ENCODE results near the gene AMPH. TPM values are rescaled to one million over a fixed set of nuclear protein-coding genes. Genes with fewer than 3 reads are reported as not detected.
"Not testable (repeated sequence)": the region's sequence is repeated elsewhere in the genome, so short reads cannot be mapped to it uniquely, and the experiment has no call there.

Gene AMPH
- total RNA-seq, 1 experiment from 2014 or later: not detected

- H2AFZ ChIP-seq (ENCODE audit: low read length): no peak overlapping the region
- no peak overlapping the region for H3K4me3 ChIP-seq (ENCODE audit: low read length)
- no peak overlapping the region for H3K9ac ChIP-seq (ENCODE audit: low read length)
- no peak overlapping the region for H3K27ac ChIP-seq (ENCODE audit: low read length)
- no peaks in the 10 kb centered on the region for H3K4me1 ChIP-seq (ENCODE audit: low read length)
- no peak overlapping the region for H3K4me2 ChIP-seq (ENCODE audit: low read depth, low read length, poor library complexity, severe bottlenecking)
- H3K27me3 ChIP-seq (ENCODE audit: low read length): no peaks in the 10 kb centered on the region
- no peaks in the 10 kb centered on the region for H3K79me2 ChIP-seq (ENCODE audit: low read length)
- H4K20me1 ChIP-seq (ENCODE audit: insufficient read depth, low read depth, low read length): no peaks in the 10 kb centered on the region
- H3K9me3 ChIP-seq (ENCODE audit: low read length): no peaks in the 10 kb centered on the region
- H3K36me3 ChIP-seq (ENCODE audit: insufficient read depth, low read length): no peaks in the 10 kb centered on the region
- H3K9me2 ChIP-seq (replicated peaks; ENCODE audit: insufficient read depth, low read length): no peaks in the 10 kb centered on the region
- DNase-seq: no peak
Measured at GRCh38 chr7:38600741-38601140, 30.4 kb downstream of the AMPH start.

- no peak for DNase-seq
- no peaks in the 10 kb centered on the region for H3K4me1 ChIP-seq (ENCODE audit: low read length)
- H3K9ac ChIP-seq (ENCODE audit: low read length): no peak overlapping the region
- no peaks in the 10 kb centered on the region for H4K20me1 ChIP-seq (ENCODE audit: insufficient read depth, low read depth, low read length)
- no peak overlapping the region for H3K4me3 ChIP-seq (ENCODE audit: low read length)
- no peaks in the 10 kb centered on the region for H3K9me2 ChIP-seq (replicated peaks; ENCODE audit: insufficient read depth, low read length)
- H2AFZ ChIP-seq (ENCODE audit: low read length): no peak overlapping the region
- no peak overlapping the region for H3K4me2 ChIP-seq (ENCODE audit: low read depth, low read length, poor library complexity, severe bottlenecking)
- H3K9me3 ChIP-seq (ENCODE audit: low read length): no peaks in the 10 kb centered on the region
- H3K27ac ChIP-seq (ENCODE audit: low read length): no peak overlapping the region
- no peaks in the 10 kb centered on the region for H3K79me2 ChIP-seq (ENCODE audit: low read length)
- no peaks in the 10 kb centered on the region for H3K27me3 ChIP-seq (ENCODE audit: low read length)
- H3K36me3 ChIP-seq (ENCODE audit: insufficient read depth, low read length): no peaks in the 10 kb centered on the region
Measured at GRCh38 chr7:38594949-38595348, 36.2 kb downstream of the AMPH start.

GRCh38 chr7:38592737-38593288 is 38.4 kb downstream of the AMPH start:
- H3K4me1 ChIP-seq (ENCODE audit: low read length): no peaks in the 10 kb centered on the region
- H3K27me3 ChIP-seq (ENCODE audit: low read length): no peaks in the 10 kb centered on the region
- H3K9me3 ChIP-seq (ENCODE audit: low read length): no peaks in the 10 kb centered on the region
- H3K36me3 ChIP-seq (ENCODE audit: insufficient read depth, low read length): no peaks in the 10 kb centered on the region
- H3K4me2 ChIP-seq (ENCODE audit: low read depth, low read length, poor library complexity, severe bottlenecking): no peak overlapping the region
- no peaks in the 10 kb centered on the region for H3K79me2 ChIP-seq (ENCODE audit: low read length)
- no peak overlapping the region for H3K27ac ChIP-seq (ENCODE audit: low read length)
- H3K9me2 ChIP-seq (replicated peaks; ENCODE audit: insufficient read depth, low read length): no peaks in the 10 kb centered on the region
- DNase-seq: no peak
- no peaks in the 10 kb centered on the region for H4K20me1 ChIP-seq (ENCODE audit: insufficient read depth, low read depth, low read length)
- no peak overlapping the region for H3K9ac ChIP-seq (ENCODE audit: low read length)
- H2AFZ ChIP-seq (ENCODE audit: low read length): no peak overlapping the region
- no peak overlapping the region for H3K4me3 ChIP-seq (ENCODE audit: low read length)

GRCh38 chr7:38585572-38586354 is 45.4 kb downstream of the AMPH start:
- no peak for DNase-seq
- Histone ChIP-seq H3K36me3 (ENCODE audit: insufficient read depth, low read length) (no peaks in the 10 kb centered on the region), H3K27me3 (ENCODE audit: low read length) (no peaks in the 10 kb centered on the region), H3K9me3 (ENCODE audit: low read length) (no peaks in the 10 kb centered on the region), H3K4me1 (ENCODE audit: low read length) (no peaks in the 10 kb centered on the region), H3K4me2 (ENCODE audit: low read depth, low read length, poor library complexity, severe bottlenecking) (no peak overlapping the region), H2AFZ (ENCODE audit: low read length) (no peak overlapping the region), H3K79me2 (ENCODE audit: low read length) (no peaks in the 10 kb centered on the region), H4K20me1 (ENCODE audit: insufficient read depth, low read depth, low read length) (no peaks in the 10 kb centered on the region), H3K9me2 (replicated peaks; ENCODE audit: insufficient read depth, low read length) (no peaks in the 10 kb centered on the region), H3K9ac (ENCODE audit: low read length) (no peak overlapping the region), H3K27ac (ENCODE audit: low read length) (no peak overlapping the region), H3K4me3 (ENCODE audit: low read length) (no peak overlapping the region)

GRCh38 chr7:38584443-38585210 is 46.5 kb downstream of the AMPH start:
- H4K20me1 ChIP-seq (ENCODE audit: insufficient read depth, low read depth, low read length): no peaks in the 10 kb centered on the region
- H3K9me3 ChIP-seq (ENCODE audit: low read length): no peaks in the 10 kb centered on the region
- no peak overlapping the region for H2AFZ ChIP-seq (ENCODE audit: low read length)
- no peak overlapping the region for H3K4me3 ChIP-seq (ENCODE audit: low read length)
- DNase-seq: no peak
- H3K27ac ChIP-seq (ENCODE audit: low read length): no peak overlapping the region
- H3K9ac ChIP-seq (ENCODE audit: low read length): no peak overlapping the region
- no peak overlapping the region for H3K4me2 ChIP-seq (ENCODE audit: low read depth, low read length, poor library complexity, severe bottlenecking)
- no peaks in the 10 kb centered on the region for H3K79me2 ChIP-seq (ENCODE audit: low read length)
- no peaks in the 10 kb centered on the region for H3K36me3 ChIP-seq (ENCODE audit: insufficient read depth, low read length)
- no peaks in the 10 kb centered on the region for H3K4me1 ChIP-seq (ENCODE audit: low read length)
- H3K9me2 ChIP-seq (replicated peaks; ENCODE audit: insufficient read depth, low read length): no peaks in the 10 kb centered on the region
- no peaks in the 10 kb centered on the region for H3K27me3 ChIP-seq (ENCODE audit: low read length)

GRCh38 chr7:38580485-38580884 is 50.7 kb downstream of the AMPH start:
- no peak overlapping the region for H3K27ac ChIP-seq (ENCODE audit: low read length)
- no peaks in the 10 kb centered on the region for H3K36me3 ChIP-seq (ENCODE audit: insufficient read depth, low read length)
- H3K4me2 ChIP-seq (ENCODE audit: low read depth, low read length, poor library complexity, severe bottlenecking): no peak overlapping the region
- DNase-seq: no peak
- H3K9me3 ChIP-seq (ENCODE audit: low read length): no peaks in the 10 kb centered on the region
- no peaks in the 10 kb centered on the region for H4K20me1 ChIP-seq (ENCODE audit: insufficient read depth, low read depth, low read length)
- H3K79me2 ChIP-seq (ENCODE audit: low read length): no peaks in the 10 kb centered on the region
- no peak overlapping the region for H2AFZ ChIP-seq (ENCODE audit: low read length)
- no peaks in the 10 kb centered on the region for H3K9me2 ChIP-seq (replicated peaks; ENCODE audit: insufficient read depth, low read length)
- no peak overlapping the region for H3K9ac ChIP-seq (ENCODE audit: low read length)
- no peaks in the 10 kb centered on the region for H3K4me1 ChIP-seq (ENCODE audit: low read length)
- H3K4me3 ChIP-seq (ENCODE audit: low read length): no peak overlapping the region
- H3K27me3 ChIP-seq (ENCODE audit: low read length): no peaks in the 10 kb centered on the region

- no peak overlapping the region for H2AFZ ChIP-seq (ENCODE audit: low read length)
- H3K27ac ChIP-seq (ENCODE audit: low read length): no peak overlapping the region
- no peaks in the 10 kb centered on the region for H3K79me2 ChIP-seq (ENCODE audit: low read length)
- H3K4me3 ChIP-seq (ENCODE audit: low read length): no peak overlapping the region
- H4K20me1 ChIP-seq (ENCODE audit: insufficient read depth, low read depth, low read length): no peaks in the 10 kb centered on the region; the same call in 1 of the 2 replicates
- H3K9ac ChIP-seq (ENCODE audit: low read length): no peak overlapping the region
- H3K36me3 ChIP-seq (ENCODE audit: insufficient read depth, low read length): no peaks in the 10 kb centered on the region
- no peaks in the 10 kb centered on the region for H3K27me3 ChIP-seq (ENCODE audit: low read length)
- no peak overlapping the region for H3K4me2 ChIP-seq (ENCODE audit: low read depth, low read length, poor library complexity, severe bottlenecking)
- no peaks in the 10 kb centered on the region for H3K4me1 ChIP-seq (ENCODE audit: low read length)
- no peaks in the 10 kb centered on the region for H3K9me3 ChIP-seq (ENCODE audit: low read length)
- H3K9me2 ChIP-seq (replicated peaks; ENCODE audit: insufficient read depth, low read length): no peaks in the 10 kb centered on the region
- no peak for DNase-seq
Measured at GRCh38 chr7:38574086-38574485, 57.1 kb downstream of the AMPH start.

GRCh38 chr7:38571620-38572019 is 59.6 kb downstream of the AMPH start:
- H3K27me3 ChIP-seq (ENCODE audit: low read length); H3K4me2 ChIP-seq (ENCODE audit: low read depth, low read length, poor library complexity, severe bottlenecking); H3K9me2 ChIP-seq (replicated peaks; ENCODE audit: insufficient read depth, low read length); H2AFZ ChIP-seq (ENCODE audit: low read length); H4K20me1 ChIP-seq (ENCODE audit: insufficient read depth, low read depth, low read length); H3K9ac ChIP-seq (ENCODE audit: low read length); H3K9me3 ChIP-seq (ENCODE audit: low read length); H3K4me3 ChIP-seq (ENCODE audit: low read length); H3K4me1 ChIP-seq (ENCODE audit: low read length); DNase-seq; H3K27ac ChIP-seq (ENCODE audit: low read length); H3K79me2 ChIP-seq (ENCODE audit: low read length); H3K36me3 ChIP-seq (ENCODE audit: insufficient read depth, low read length): not testable (repeated sequence)

Measured in Karpas-422 (cell line).